Parathyroid adenoma (tissue), 2 donors: ENCODE measurements around the gene CFH.

Experiments
- H2AFZ ChIP-seq: fragments of 300-600 bp; sonication (generic); one replicate; pipeline ENCODE4 v1.7.0; 2017; ENCODE audit warnings: antibody characterized with exemption, mild to moderate bottlenecking
- H3K27ac ChIP-seq: fragments of 300-600 bp; sonication (generic); one replicate; pipeline ENCODE4 v1.7.0; 2017
- H3K27me3 ChIP-seq: fragments of 300-600 bp; sonication (generic); one replicate; pipeline ENCODE4 v1.7.0; 2017; ENCODE audit warnings: low read length; ENCODE audit not compliant: control insufficient read depth, insufficient read depth
- H3K36me3 ChIP-seq: fragments of 300-600 bp; sonication (generic); one replicate; pipeline ENCODE4 v1.7.0; 2017; ENCODE audit warnings: low read length; ENCODE audit not compliant: control insufficient read depth, insufficient read depth
- H3K4me1 ChIP-seq: fragments of 300-600 bp; sonication (generic); one replicate; pipeline ENCODE4 v1.7.0; 2017; ENCODE audit warnings: control low read depth
- H3K4me2 ChIP-seq: fragments of 300-600 bp; sonication (generic); one replicate; pipeline ENCODE4 v1.7.0; 2017; ENCODE audit warnings: low read length
- H3K4me3 ChIP-seq: fragments of 300-600 bp; sonication (generic); one replicate; pipeline ENCODE4 v1.7.0; 2017; ENCODE audit warnings: low read depth, low read length
- H3K79me2 ChIP-seq: fragments of 300-600 bp; sonication (generic); one replicate; pipeline ENCODE4 v1.7.0; 2017; ENCODE audit warnings: control low read depth
- H3K9ac ChIP-seq: fragments of 300-600 bp; sonication (generic); one replicate; pipeline ENCODE4 v1.7.0; 2017; ENCODE audit warnings: mild to moderate bottlenecking
- H3K9me3 ChIP-seq: fragments of 300-600 bp; sonication (generic); one replicate; pipeline ENCODE4 v1.7.0; 2017; ENCODE audit warnings: low read length; ENCODE audit not compliant: control insufficient read depth
- TF ChIP-seq, protein P1 (sequence below): fragments of 300-600 bp; sonication (generic); IDR thresholded peaks from one replicate; pipeline ENCODE4 v1.7.0; 2017; ENCODE audit warnings: antibody characterized with exemption, mild to moderate bottlenecking
- donor health status: primary hyperparathyroidism.

The CFH gene

GRCh38 chr1:196659471-196659870, 7.6 kb downstream of the CFH start:
- Histone ChIP-seq H3K9ac (no peak overlapping the region), H2AFZ (no peak overlapping the region), H3K27ac (no peak overlapping the region), H3K27me3 (no peaks in the 10 kb centered on the region), H3K4me3 (no peak overlapping the region), H3K36me3 (no peaks in the 10 kb centered on the region), H3K4me1 (no peaks in the 10 kb centered on the region), H3K4me2 (no peak overlapping the region), H3K9me3 (no peaks in the 10 kb centered on the region), H3K79me2 (no peaks in the 10 kb centered on the region)
- TF ChIP-seq, protein P1, sequence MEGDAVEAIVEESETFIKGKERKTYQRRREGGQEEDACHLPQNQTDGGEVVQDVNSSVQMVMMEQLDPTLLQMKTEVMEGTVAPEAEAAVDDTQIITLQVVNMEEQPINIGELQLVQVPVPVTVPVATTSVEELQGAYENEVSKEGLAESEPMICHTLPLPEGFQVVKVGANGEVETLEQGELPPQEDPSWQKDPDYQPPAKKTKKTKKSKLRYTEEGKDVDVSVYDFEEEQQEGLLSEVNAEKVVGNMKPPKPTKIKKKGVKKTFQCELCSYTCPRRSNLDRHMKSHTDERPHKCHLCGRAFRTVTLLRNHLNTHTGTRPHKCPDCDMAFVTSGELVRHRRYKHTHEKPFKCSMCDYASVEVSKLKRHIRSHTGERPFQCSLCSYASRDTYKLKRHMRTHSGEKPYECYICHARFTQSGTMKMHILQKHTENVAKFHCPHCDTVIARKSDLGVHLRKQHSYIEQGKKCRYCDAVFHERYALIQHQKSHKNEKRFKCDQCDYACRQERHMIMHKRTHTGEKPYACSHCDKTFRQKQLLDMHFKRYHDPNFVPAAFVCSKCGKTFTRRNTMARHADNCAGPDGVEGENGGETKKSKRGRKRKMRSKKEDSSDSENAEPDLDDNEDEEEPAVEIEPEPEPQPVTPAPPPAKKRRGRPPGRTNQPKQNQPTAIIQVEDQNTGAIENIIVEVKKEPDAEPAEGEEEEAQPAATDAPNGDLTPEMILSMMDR, result no peak

GRCh38 chr1:196660272-196660671, 8.4 kb downstream of the CFH start:
- Histone ChIP-seq H3K4me1 (no peaks in the 10 kb centered on the region), H3K27ac (no peak overlapping the region), H3K9ac (no peak overlapping the region), H3K79me2 (no peaks in the 10 kb centered on the region), H3K9me3 (no peaks in the 10 kb centered on the region), H3K27me3 (no peaks in the 10 kb centered on the region), H2AFZ (no peak overlapping the region), H3K4me3 (no peak overlapping the region), H3K36me3 (no peaks in the 10 kb centered on the region), H3K4me2 (no peak overlapping the region)
- TF ChIP-seq, protein P1, result no peak

DNA sequence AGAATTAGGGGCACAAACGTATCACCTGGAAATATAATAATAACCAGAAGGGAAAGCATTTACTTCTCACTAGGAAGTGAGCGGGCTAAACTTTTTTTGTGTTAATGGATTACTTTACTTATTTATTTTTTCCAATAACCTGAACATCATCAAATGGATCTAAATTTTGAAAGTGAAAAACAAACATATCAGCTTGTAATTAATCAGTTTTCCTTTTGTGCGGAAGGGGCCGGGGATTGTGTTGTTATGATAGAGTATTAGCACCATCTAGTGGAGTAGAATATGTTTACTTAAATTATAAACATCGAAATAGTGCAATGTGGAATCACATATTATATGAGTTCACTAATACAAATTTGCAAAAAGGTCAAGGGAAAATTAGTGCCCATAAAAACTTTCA, 9.0 kb downstream of the CFH start:
- no peak overlapping the region for H2AFZ ChIP-seq
- H3K9ac ChIP-seq, result no peak overlapping the region
- H3K4me1 ChIP-seq, result no peaks in the 10 kb centered on the region
- no peaks in the 10 kb centered on the region for H3K79me2 ChIP-seq
- peak overlapping the region; percentile 45 for H3K4me2 ChIP-seq
- TF ChIP-seq, protein P1, result no peak
- peak overlapping the region; percentile 29 for H3K4me3 ChIP-seq
- no peaks in the 10 kb centered on the region for H3K27me3 ChIP-seq
- no peaks in the 10 kb centered on the region for H3K36me3 ChIP-seq
- H3K9me3 ChIP-seq, result no peaks in the 10 kb centered on the region
- no peak overlapping the region for H3K27ac ChIP-seq

GRCh38 chr1:196661345-196661744, 9.5 kb downstream of the CFH start:
- TF ChIP-seq, protein P1, result no peak
- Histone ChIP-seq H3K4me1 (no peaks in the 10 kb centered on the region), H3K4me3 (no peak overlapping the region), H2AFZ (no peak overlapping the region), H3K27ac (no peak overlapping the region), H3K79me2 (no peaks in the 10 kb centered on the region), H3K36me3 (no peaks in the 10 kb centered on the region), H3K4me2 (no peak overlapping the region), H3K9me3 (no peaks in the 10 kb centered on the region), H3K27me3 (no peaks in the 10 kb centered on the region), H3K9ac (no peak overlapping the region)

DNA sequence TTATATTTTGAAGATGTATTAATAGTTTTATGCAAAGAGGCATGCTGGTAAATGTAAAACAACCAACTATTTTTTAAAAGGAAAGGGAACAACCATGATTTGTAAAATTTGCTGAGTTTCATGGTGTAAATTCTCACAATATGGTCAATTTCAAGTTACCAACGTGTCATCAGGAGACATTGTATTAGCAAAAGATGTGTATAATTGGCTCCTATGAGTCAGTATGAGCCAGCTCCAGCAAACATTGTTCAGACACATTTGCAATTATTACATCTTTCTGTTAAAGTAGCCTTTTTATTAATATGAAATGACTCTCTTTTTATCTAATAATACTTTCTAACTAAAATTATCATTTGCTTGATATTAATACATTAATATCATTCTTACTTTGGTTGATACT, 15.3 kb downstream of the CFH start:
- TF ChIP-seq, protein P1, result no peak
- no peaks in the 10 kb centered on the region for H3K36me3 ChIP-seq
- H3K27me3 ChIP-seq, result no peaks in the 10 kb centered on the region
- H3K9ac ChIP-seq, result no peak overlapping the region
- H3K27ac ChIP-seq, result no peak overlapping the region
- no peak overlapping the region for H2AFZ ChIP-seq
- H3K4me3 ChIP-seq, result no peak overlapping the region
- H3K79me2 ChIP-seq, result no peaks in the 10 kb centered on the region
- no peaks in the 10 kb centered on the region for H3K9me3 ChIP-seq
- no peaks in the 10 kb centered on the region for H3K4me1 ChIP-seq
- H3K4me2 ChIP-seq, result no peak overlapping the region
